HEK293 (cell line): ENCODE measurements around the gene ITPR2.

ENCODE experiments used
- SP2 ChIP-seq: fragments of 450-650 bp; formaldehyde crosslinking; IDR thresholded peaks from 2 replicates; pipeline ENCODE4 v1.5.1; 2016; ENCODE audit warnings: missing biosample characterization, missing genetic modification characterization
- TF ChIP-seq, protein P1 (sequence below): fragments of 450-650 bp; formaldehyde crosslinking; IDR thresholded peaks from 2 replicates; pipeline ENCODE4 v1.5.1; 2017; ENCODE audit warnings: missing biosample characterization, missing genetic modification characterization

DNA sequence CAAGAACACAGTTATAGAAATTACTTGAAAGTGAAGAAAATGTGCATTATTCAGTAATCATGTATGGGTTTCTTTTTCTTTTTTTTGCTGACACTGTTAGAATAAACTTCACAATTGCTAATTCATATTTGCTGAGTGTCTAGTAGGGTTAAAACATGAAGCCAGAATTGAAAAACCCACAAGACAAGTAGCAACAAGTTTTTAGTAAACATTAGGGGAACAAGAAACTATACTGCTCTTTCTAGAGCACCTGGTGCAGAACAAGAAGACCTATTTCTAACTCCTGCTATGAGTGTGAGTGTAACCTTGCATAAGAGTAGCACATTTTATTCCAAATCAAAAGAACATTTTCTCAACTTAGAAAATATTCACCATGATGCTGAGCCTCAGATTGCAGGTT lies 83.2 kb downstream of the ITPR2 start:
- TF ChIP-seq, protein P1, sequence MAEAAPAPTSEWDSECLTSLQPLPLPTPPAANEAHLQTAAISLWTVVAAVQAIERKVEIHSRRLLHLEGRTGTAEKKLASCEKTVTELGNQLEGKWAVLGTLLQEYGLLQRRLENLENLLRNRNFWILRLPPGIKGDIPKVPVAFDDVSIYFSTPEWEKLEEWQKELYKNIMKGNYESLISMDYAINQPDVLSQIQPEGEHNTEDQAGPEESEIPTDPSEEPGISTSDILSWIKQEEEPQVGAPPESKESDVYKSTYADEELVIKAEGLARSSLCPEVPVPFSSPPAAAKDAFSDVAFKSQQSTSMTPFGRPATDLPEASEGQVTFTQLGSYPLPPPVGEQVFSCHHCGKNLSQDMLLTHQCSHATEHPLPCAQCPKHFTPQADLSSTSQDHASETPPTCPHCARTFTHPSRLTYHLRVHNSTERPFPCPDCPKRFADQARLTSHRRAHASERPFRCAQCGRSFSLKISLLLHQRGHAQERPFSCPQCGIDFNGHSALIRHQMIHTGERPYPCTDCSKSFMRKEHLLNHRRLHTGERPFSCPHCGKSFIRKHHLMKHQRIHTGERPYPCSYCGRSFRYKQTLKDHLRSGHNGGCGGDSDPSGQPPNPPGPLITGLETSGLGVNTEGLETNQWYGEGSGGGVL (tag by site-specific recombination): no peak
- TF ChIP-seq SP2: no peak
